BLaER1 treated with 17β-estradiol and CSF1 and Interleukin-3, amounts not matched to agents 10 nM and 100 nM (cell line): ENCODE measurements around the gene TMEM203.

Experiments used
- H3K27ac ChIP-seq, 11 experiments: shearing (Covaris generic); formaldehyde crosslinking; 2 replicates each; pipeline ENCODE4 v1.8.1; 2022
- H3K27me3 ChIP-seq, 11 experiments: shearing (Covaris generic); formaldehyde crosslinking; 2 replicates each; pipeline ENCODE4 v1.8.1; 2022
- H3K36me3 ChIP-seq, 11 experiments: shearing (Covaris generic); formaldehyde crosslinking; 2 replicates each; pipeline ENCODE4 v1.8.1; 2022
- H3K4me1 ChIP-seq, 10 experiments: shearing (Covaris generic); formaldehyde crosslinking; 2 replicates each; pipeline ENCODE4 v1.8.1; 2022
- H3K4me2 ChIP-seq, 11 experiments: shearing (Covaris generic); formaldehyde crosslinking; 2 replicates each; pipeline ENCODE4 v1.8.1; 2022
- H3K4me3 ChIP-seq, 10 experiments: shearing (Covaris generic); formaldehyde crosslinking; 2 replicates each; pipeline ENCODE4 v1.8.1; 2022
- H3K9ac ChIP-seq, 11 experiments: shearing (Covaris generic); formaldehyde crosslinking; 2 replicates each; pipeline ENCODE4 v1.8.1; 2022
- H3K9me3 ChIP-seq, 11 experiments: shearing (Covaris generic); formaldehyde crosslinking; replicated peaks in 1 of 11; 2 replicates each; pipeline ENCODE4 v1.8.1; 2022
- H4K20me1 ChIP-seq, 11 experiments: shearing (Covaris generic); formaldehyde crosslinking; 2 replicates each; pipeline ENCODE4 v1.8.1; 2022
- Cebpa-rat ChIP-seq, 11 experiments: shearing (Covaris generic); IDR thresholded peaks; 2 replicates each; pipeline ENCODE4 v1.8.1; 2022

TMEM203 gene

GRCh38 chr9:137195525-137196220 lies 9.8 kb downstream of the TMEM203 start:
- Histone ChIP-seq H4K20me1 (peaks cover 14 to 92% (median 82%) of the 10 kb centered on the region in 11 experiments; a peak in 21 of 22 replicates), H3K9ac (peak overlapping the region in 6 of 11 experiments; percentile 4 to 48 (median 28); a peak in 7 of 22 replicates), H3K27ac (no peak overlapping the region), H3K4me1 (peaks cover 36 to 84% (median 62%) of the 10 kb centered on the region in 10 experiments), H3K4me2 (0 out of 22 replicates have a peak overlapping the region, but pooled peaks of 1 of the 11 experiments have one; percentile 6), H3K9me3 (no peaks in the 10 kb centered on the region), H3K4me3 (no peak overlapping the region), H3K36me3 (peaks cover 6 to 56% (median 19%) of the 10 kb centered on the region in 11 experiments; a peak in 20 of 22 replicates), H3K27me3 (no peaks in the 10 kb centered on the region)
- TF ChIP-seq Cebpa-rat (IDR thresholded peaks at IDR 0.05) = no peak

GRCh38 chr9:137194909-137195308 lies 10.5 kb downstream of the TMEM203 start:
- Histone ChIP-seq H3K9ac (peak overlapping the region in 7 of 11 experiments; percentile 6 to 48 (median 32); a peak in 7 of 22 replicates), H3K9me3 (no peaks in the 10 kb centered on the region), H3K27me3 (no peaks in the 10 kb centered on the region), H3K36me3 (peaks cover 12 to 64% (median 27%) of the 10 kb centered on the region in 11 experiments; a peak in 20 of 22 replicates), H4K20me1 (peaks cover 18 to 100% (median 90%) of the 10 kb centered on the region in 11 experiments; a peak in 21 of 22 replicates), H3K4me1 (peaks cover 44 to 92% (median 69%) of the 10 kb centered on the region in 10 experiments), H3K4me2 (peak overlapping the region in 2 of 11 experiments; percentile 14 to 23; a peak in 2 of 22 replicates), H3K4me3 (no peak overlapping the region), H3K27ac (no peak overlapping the region)
- TF ChIP-seq Cebpa-rat (IDR thresholded peaks at IDR 0.05) = no peak

GRCh38 chr9:137194388-137194787 lies 11.1 kb downstream of the TMEM203 start:
- no peak overlapping the region for H3K27ac ChIP-seq
- no peaks in the 10 kb centered on the region for H3K27me3 ChIP-seq
- no peak for TF ChIP-seq Cebpa-rat (IDR thresholded peaks at IDR 0.05)
- peak overlapping the region in 8 of 11 experiments; percentile 24 to 60 (median 32); a peak in 8 of 22 replicates for H3K9ac ChIP-seq
- H3K4me2 ChIP-seq = peak overlapping the region in 2 of 11 experiments; percentile 14 to 23; a peak in 3 of 22 replicates
- H4K20me1 ChIP-seq = peaks cover 23 to 100% (median 92%) of the 10 kb centered on the region in 11 experiments; a peak in 21 of 22 replicates
- no peak overlapping the region for H3K4me3 ChIP-seq
- peaks cover 15 to 68% (median 30%) of the 10 kb centered on the region in 11 experiments; a peak in 20 of 22 replicates for H3K36me3 ChIP-seq
- H3K4me1 ChIP-seq = peaks cover 46 to 92% (median 71%) of the 10 kb centered on the region in 10 experiments
- no peaks in the 10 kb centered on the region for H3K9me3 ChIP-seq

- H3K4me1 ChIP-seq = peaks cover 42 to 88% (median 66%) of the 10 kb centered on the region in 10 experiments
- peak overlapping the region in 7 of 11 experiments; percentile 24 to 60 (median 32); a peak in 9 of 22 replicates for H3K9ac ChIP-seq
- H3K4me3 ChIP-seq = no peak overlapping the region
- H3K36me3 ChIP-seq = peaks cover 15 to 68% (median 30%) of the 10 kb centered on the region in 11 experiments; a peak in 20 of 22 replicates
- peaks cover 26 to 100% (median 92%) of the 10 kb centered on the region in 11 experiments; a peak in 21 of 22 replicates for H4K20me1 ChIP-seq
- TF ChIP-seq Cebpa-rat (IDR thresholded peaks at IDR 0.05) = no peak
- H3K27me3 ChIP-seq = no peaks in the 10 kb centered on the region
- H3K9me3 ChIP-seq = no peaks in the 10 kb centered on the region
- H3K27ac ChIP-seq = no peak overlapping the region
- H3K4me2 ChIP-seq = peak overlapping the region in 1 of 11 experiments; percentile 23; a peak in 1 of 22 replicates
Measured at GRCh38 chr9:137193771-137194170, 11.7 kb downstream of the TMEM203 start.

- H3K27me3 ChIP-seq = no peaks in the 10 kb centered on the region
- peaks cover 33 to 79% (median 57%) of the 10 kb centered on the region in 10 experiments for H3K4me1 ChIP-seq
- TF ChIP-seq Cebpa-rat (IDR thresholded peaks at IDR 0.05) = no peak
- H4K20me1 ChIP-seq = peaks cover 17 to 96% (median 83%) of the 10 kb centered on the region in 11 experiments; a peak in 21 of 22 replicates
- peaks cover 15 to 65% (median 30%) of the 10 kb centered on the region in 11 experiments; a peak in 20 of 22 replicates for H3K36me3 ChIP-seq
- no peaks in the 10 kb centered on the region for H3K9me3 ChIP-seq
- H3K9ac ChIP-seq = peak overlapping the region in 9 of 11 experiments; percentile 15 to 86 (median 40); a peak in 13 of 22 replicates
- H3K4me2 ChIP-seq = peak overlapping the region in 1 of 11 experiments; percentile 100; a peak in 2 of 22 replicates
- H3K27ac ChIP-seq = no peak overlapping the region
- no peak overlapping the region for H3K4me3 ChIP-seq
Measured at GRCh38 chr9:137192859-137193258, 12.6 kb downstream of the TMEM203 start.

- H3K36me3 ChIP-seq = peaks cover 15 to 63% (median 30%) of the 10 kb centered on the region in 11 experiments; a peak in 20 of 22 replicates
- H3K9me3 ChIP-seq = no peaks in the 10 kb centered on the region
- no peaks in the 10 kb centered on the region for H3K27me3 ChIP-seq
- H4K20me1 ChIP-seq = peaks cover 13 to 96% (median 83%) of the 10 kb centered on the region in 11 experiments; a peak in 21 of 22 replicates
- H3K4me1 ChIP-seq = peaks cover 33 to 79% (median 57%) of the 10 kb centered on the region in 10 experiments
- TF ChIP-seq Cebpa-rat (IDR thresholded peaks at IDR 0.05) = no peak
- peak overlapping the region in 3 of 11 experiments; percentile 100; a peak in 3 of 22 replicates for H3K4me2 ChIP-seq
- no peak overlapping the region; a peak in 1 of 22 replicates for H3K27ac ChIP-seq
- peak overlapping the region in 9 of 11 experiments; percentile 15 to 95 (median 88); a peak in 12 of 22 replicates for H3K9ac ChIP-seq
- H3K4me3 ChIP-seq = no peak overlapping the region
Measured at GRCh38 chr9:137192448-137192780, 13.0 kb downstream of the TMEM203 start.

- H4K20me1 ChIP-seq = peaks cover 12 to 96% (median 83%) of the 10 kb centered on the region in 11 experiments; a peak in 21 of 22 replicates
Measured at GRCh38 chr9:137191691-137192447, 13.6 kb downstream of the TMEM203 start.

GRCh38 chr9:137191245-137191644 lies 14.2 kb downstream of the TMEM203 start:
- peaks cover 12 to 96% (median 83%) of the 10 kb centered on the region in 11 experiments; a peak in 21 of 22 replicates for H4K20me1 ChIP-seq
- TF ChIP-seq Cebpa-rat (IDR thresholded peaks at IDR 0.05) = no peak
- peak overlapping the region in 3 of 10 experiments; percentile 32 to 99 (median 98); a peak in 4 of 20 replicates for H3K4me3 ChIP-seq
- no peaks in the 10 kb centered on the region for H3K27me3 ChIP-seq
- H3K9me3 ChIP-seq = no peaks in the 10 kb centered on the region
- peak overlapping the region in 8 of 11 experiments; percentile 5 to 49 (median 17); a peak in 7 of 22 replicates for H3K27ac ChIP-seq
- H3K36me3 ChIP-seq = peaks cover 16 to 74% (median 41%) of the 10 kb centered on the region in 11 experiments
- peak overlapping the region; percentile 43 to 95 (median 93); a peak in 19 of 22 replicates for H3K9ac ChIP-seq
- H3K4me1 ChIP-seq = peaks cover 42 to 81% (median 61%) of the 10 kb centered on the region in 10 experiments
- peak overlapping the region; percentile 92 to 100 (median 100); a peak in 21 of 22 replicates for H3K4me2 ChIP-seq

More at GRCh38 chr9:137191691-137192447, 13.6 kb downstream of the TMEM203 start:
- no peak overlapping the region; a peak in 1 of 20 replicates for H3K4me3 ChIP-seq
- H3K27ac ChIP-seq = no peak overlapping the region; a peak in 2 of 22 replicates
- H3K4me1 ChIP-seq = peaks cover 36 to 80% (median 57%) of the 10 kb centered on the region in 10 experiments
- H3K9ac ChIP-seq = peak overlapping the region in 10 of 11 experiments; percentile 43 to 95 (median 93); a peak in 17 of 22 replicates
- peak overlapping the region; percentile 92 to 100 (median 100); a peak in 18 of 22 replicates for H3K4me2 ChIP-seq
- no peaks in the 10 kb centered on the region for H3K27me3 ChIP-seq
- no peaks in the 10 kb centered on the region for H3K9me3 ChIP-seq
- peaks cover 15 to 68% (median 34%) of the 10 kb centered on the region in 11 experiments; a peak in 21 of 22 replicates for H3K36me3 ChIP-seq
- TF ChIP-seq Cebpa-rat (IDR thresholded peaks at IDR 0.05) = no peak
